Measurements from ENCODE around the gene PTGIS.

PTGIS gene

DNA sequence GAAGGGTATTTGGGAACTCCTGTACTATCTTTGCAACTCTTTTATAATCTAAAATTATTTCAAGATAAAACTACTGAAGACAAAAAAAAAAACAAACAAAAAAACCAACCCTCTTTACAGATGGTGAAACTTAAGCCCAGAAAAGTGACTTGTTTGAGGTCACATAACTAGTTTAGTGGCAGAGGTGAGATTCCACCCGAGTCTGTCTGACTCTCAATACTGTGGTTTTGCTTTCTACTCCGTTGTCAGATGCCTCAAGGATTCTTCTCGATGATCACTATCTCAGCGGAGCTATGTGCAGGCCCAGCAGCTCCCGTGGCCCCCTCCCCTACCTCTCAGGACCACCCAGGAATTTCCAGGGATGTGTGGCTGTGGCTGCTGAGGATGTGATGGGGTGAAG lies 49.4 kb downstream of the PTGIS start:
- Histone ChIP-seq H3K4me3 (ENCODE audit: low read depth in 1 of 2, low read length in 2 of 2) (no peak overlapping the region), H3K79me2 (ENCODE audit: insufficient read depth, low read length) (no peaks in the 10 kb centered on the region), H3K27ac (ENCODE audit: low read length) (no peak overlapping the region), H3K36me3 (ENCODE audit: insufficient read depth, low read length) (no peaks in the 10 kb centered on the region), H3K9me3 (ENCODE audit: insufficient read depth, low read length, severe bottlenecking) (no peaks in the 10 kb centered on the region), H2AFZ (ENCODE audit: low read depth, low read length) (no peak overlapping the region), H3K4me1 (ENCODE audit: insufficient read depth, low read length) (no peaks in the 10 kb centered on the region), H3K4me2 (ENCODE audit: insufficient read depth, low read length) (no peak overlapping the region), H3K27me3 (ENCODE audit: insufficient read depth, low read length, poor library complexity) (peaks cover 27% of the 10 kb centered on the region), H4K20me1 (ENCODE audit: insufficient read depth, low read length) (peaks cover 4% of the 10 kb centered on the region), H3K9ac (ENCODE audit: low read depth, low read length) (no peak overlapping the region)
- ATAC-seq (ENCODE audit: insufficient read depth, low read depth) (no peak), DNase-seq (no peak)
- TF ChIP-seq EZH2 (IDR thresholded peaks at IDR 0.05; ENCODE audit: borderline replicate concordance, low read depth, low read length, severe bottlenecking) = no peak
- TF ChIP-seq, protein P1, sequence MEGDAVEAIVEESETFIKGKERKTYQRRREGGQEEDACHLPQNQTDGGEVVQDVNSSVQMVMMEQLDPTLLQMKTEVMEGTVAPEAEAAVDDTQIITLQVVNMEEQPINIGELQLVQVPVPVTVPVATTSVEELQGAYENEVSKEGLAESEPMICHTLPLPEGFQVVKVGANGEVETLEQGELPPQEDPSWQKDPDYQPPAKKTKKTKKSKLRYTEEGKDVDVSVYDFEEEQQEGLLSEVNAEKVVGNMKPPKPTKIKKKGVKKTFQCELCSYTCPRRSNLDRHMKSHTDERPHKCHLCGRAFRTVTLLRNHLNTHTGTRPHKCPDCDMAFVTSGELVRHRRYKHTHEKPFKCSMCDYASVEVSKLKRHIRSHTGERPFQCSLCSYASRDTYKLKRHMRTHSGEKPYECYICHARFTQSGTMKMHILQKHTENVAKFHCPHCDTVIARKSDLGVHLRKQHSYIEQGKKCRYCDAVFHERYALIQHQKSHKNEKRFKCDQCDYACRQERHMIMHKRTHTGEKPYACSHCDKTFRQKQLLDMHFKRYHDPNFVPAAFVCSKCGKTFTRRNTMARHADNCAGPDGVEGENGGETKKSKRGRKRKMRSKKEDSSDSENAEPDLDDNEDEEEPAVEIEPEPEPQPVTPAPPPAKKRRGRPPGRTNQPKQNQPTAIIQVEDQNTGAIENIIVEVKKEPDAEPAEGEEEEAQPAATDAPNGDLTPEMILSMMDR (IDR thresholded peaks at IDR 0.05; ENCODE audit: borderline replicate concordance, extremely low read depth, low read length, poor library complexity, severe bottlenecking) = no peak

DNA sequence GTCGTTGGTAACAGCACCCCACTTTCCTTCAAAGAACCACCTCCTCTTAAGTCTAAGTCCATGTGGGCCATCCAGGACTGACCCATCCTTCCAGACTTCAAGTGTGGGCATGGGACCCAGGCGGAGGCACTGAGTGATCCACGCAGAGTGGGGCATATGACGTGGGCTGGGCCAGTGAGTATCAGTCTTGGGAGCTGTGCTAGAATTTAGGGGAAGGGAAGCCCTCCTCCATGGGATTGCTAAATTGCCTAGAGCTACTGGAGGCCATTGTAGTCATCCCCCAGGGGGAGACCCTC lies 50.2 kb downstream of the PTGIS start:
- peaks cover 4% of the 10 kb centered on the region for H4K20me1 ChIP-seq (ENCODE audit: insufficient read depth, low read length)
- no peaks in the 10 kb centered on the region for H3K4me1 ChIP-seq (ENCODE audit: insufficient read depth, low read length)
- no peak overlapping the region for H2AFZ ChIP-seq (ENCODE audit: low read depth, low read length)
- DNase-seq = no peak
- peaks cover 30% of the 10 kb centered on the region for H3K27me3 ChIP-seq (ENCODE audit: insufficient read depth, low read length, poor library complexity)
- no peak overlapping the region for H3K9ac ChIP-seq (ENCODE audit: low read depth, low read length)
- H3K79me2 ChIP-seq (ENCODE audit: insufficient read depth, low read length) = no peaks in the 10 kb centered on the region
- H3K4me3 ChIP-seq (ENCODE audit: low read depth in 1 of 2, low read length in 2 of 2) = no peak overlapping the region
- H3K4me2 ChIP-seq (ENCODE audit: insufficient read depth, low read length) = no peak overlapping the region
- no peaks in the 10 kb centered on the region for H3K36me3 ChIP-seq (ENCODE audit: insufficient read depth, low read length)
- TF ChIP-seq, protein P1 (IDR thresholded peaks at IDR 0.05; ENCODE audit: borderline replicate concordance, extremely low read depth, low read length, poor library complexity, severe bottlenecking) = no peak
- no peak for TF ChIP-seq EZH2 (IDR thresholded peaks at IDR 0.05; ENCODE audit: borderline replicate concordance, low read depth, low read length, severe bottlenecking)
- no peak overlapping the region for H3K27ac ChIP-seq (ENCODE audit: low read length)
- no peak for ATAC-seq (ENCODE audit: insufficient read depth, low read depth)
- no peaks in the 10 kb centered on the region for H3K9me3 ChIP-seq (ENCODE audit: insufficient read depth, low read length, severe bottlenecking)

DNA sequence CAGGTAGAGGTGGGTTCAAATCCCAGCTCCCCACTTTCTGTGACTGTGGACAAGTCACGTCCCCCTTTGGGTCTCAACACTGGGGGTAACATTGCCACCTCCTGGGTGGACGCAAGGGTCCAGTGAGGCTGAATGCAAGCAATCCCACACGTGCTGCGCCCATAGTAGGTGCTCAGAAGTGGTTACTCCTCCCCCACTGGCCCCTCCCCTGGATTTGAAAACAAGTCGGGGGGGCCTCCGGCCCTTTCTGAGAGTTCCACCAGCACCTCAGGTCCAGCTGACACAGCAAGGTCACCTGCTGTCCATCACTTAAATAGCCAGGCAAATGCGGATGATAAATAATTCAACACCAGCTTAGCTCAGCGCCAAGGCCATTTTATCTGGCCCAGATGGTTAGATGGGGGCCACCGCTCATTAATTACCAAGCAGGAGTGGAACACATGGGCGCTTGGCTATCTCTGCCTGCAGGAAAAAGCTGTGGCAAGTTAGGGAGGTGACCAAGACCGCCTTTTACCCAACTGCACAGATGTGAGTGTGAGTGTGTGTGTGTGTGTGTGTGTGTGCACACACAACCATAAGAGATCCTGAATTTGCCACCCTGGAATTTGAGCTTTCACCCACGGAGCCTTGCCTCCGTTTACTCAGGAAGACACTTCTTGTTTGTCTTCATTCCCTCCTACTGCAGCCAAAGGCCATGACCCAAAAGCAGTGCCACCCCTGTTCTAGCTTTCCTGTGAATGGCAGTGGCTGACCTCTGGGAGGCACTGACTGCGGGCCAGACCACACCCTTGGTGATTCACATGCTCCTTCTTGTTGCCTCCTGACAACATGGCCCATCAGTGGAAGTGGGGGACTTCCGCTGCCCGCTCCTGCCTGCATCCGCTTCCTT lies 50.8 kb downstream of the PTGIS start:
- no peak for ATAC-seq (ENCODE audit: insufficient read depth, low read depth)
- Histone ChIP-seq H3K9ac (ENCODE audit: low read depth, low read length) (no peak overlapping the region), H3K79me2 (ENCODE audit: insufficient read depth, low read length) (no peaks in the 10 kb centered on the region), H4K20me1 (ENCODE audit: insufficient read depth, low read length) (peaks cover 4% of the 10 kb centered on the region), H3K27me3 (ENCODE audit: insufficient read depth, low read length, poor library complexity) (peaks cover 30% of the 10 kb centered on the region), H3K4me1 (ENCODE audit: insufficient read depth, low read length) (no peaks in the 10 kb centered on the region), H2AFZ (ENCODE audit: low read depth, low read length) (no peak overlapping the region), H3K36me3 (ENCODE audit: insufficient read depth, low read length) (no peaks in the 10 kb centered on the region), H3K27ac (ENCODE audit: low read length) (no peak overlapping the region), H3K9me3 (ENCODE audit: insufficient read depth, low read length, severe bottlenecking) (no peaks in the 10 kb centered on the region), H3K4me2 (ENCODE audit: insufficient read depth, low read length) (no peak overlapping the region), H3K4me3 (ENCODE audit: low read depth in 1 of 2, low read length in 2 of 2) (no peak overlapping the region)
- TF ChIP-seq, protein P1 (IDR thresholded peaks at IDR 0.05; ENCODE audit: borderline replicate concordance, extremely low read depth, low read length, poor library complexity, severe bottlenecking) = no peak
- no peak for TF ChIP-seq EZH2 (IDR thresholded peaks at IDR 0.05; ENCODE audit: borderline replicate concordance, low read depth, low read length, severe bottlenecking)
- no peak for DNase-seq

All from DND-41 (cell line).